Ovary (tissue), 9 donors: Measurements from ENCODE around the gene MRPL22. TPM values are rescaled to one million over a fixed set of nuclear protein-coding genes. Genes with fewer than 3 reads are reported as not detected.

Source experiments
- DNase-seq, 5 donors: peaks; one replicate each; pipeline ENCODE4 v3.0.0-alpha.2; 2019 to 2020
- H3K27ac ChIP-seq, 2 donors: fragments of 200-600 bp; one replicate each; pipeline versions ENCODE4 v1.5.1 to v1.8.0; 2019 to 2022
- H3K27me3 ChIP-seq: fragments of 200-600 bp; one replicate; pipeline ENCODE4 v1.8.0; 2022
- H3K36me3 ChIP-seq: fragments of 200-600 bp; sonication (generic); one replicate; pipeline ENCODE4 v1.5.1; 2019
- H3K4me1 ChIP-seq: one replicate; pipeline ENCODE4 v1.8.1; 2013; ENCODE audit warnings: mild to moderate bottlenecking, moderate library complexity; ENCODE audit not compliant: insufficient read depth
- H3K4me3 ChIP-seq: fragments of 200-600 bp; sonication (generic); one replicate; pipeline ENCODE4 v1.5.1; 2017
- H3K9me3 ChIP-seq, 2 donors: fragments of 200-600 bp in 1 of 2; sonication (generic) in 1 of 2; one replicate each; pipeline versions ENCODE4 v1.5.1 to v1.8.1; 2013 to 2019; ENCODE audit warnings: mild to moderate bottlenecking in 1 of 2, moderate library complexity in 1 of 2
- EP300 ChIP-seq: sonication (generic); formaldehyde crosslinking; IDR thresholded peaks from one replicate; pipeline ENCODE4 v1.6.1; 2017; ENCODE audit warnings: antibody characterized with exemption
- POLR2A ChIP-seq: fragments of 450-650 bp; IDR thresholded peaks from one replicate; pipeline ENCODE4 v1.6.1; 2017; ENCODE audit warnings: antibody characterized with exemption, mild to moderate bottlenecking, moderate library complexity
- WGBS, 3 donors: extraction: QIAGEN DNeasy Blood & Tissue Kit in 1 of 3; methylation state at CpG; one replicate each; pipeline versions ENCODE4 v1.1.5 to v1.1.7; 2013 to 2017; 5-methylcytosine and 5-hydroxymethylcytosine counted together
- intact Hi-C, 4 donors: fragments of 100-400 bp; cut with DNase I; formaldehyde crosslinking; loops; one replicate each; pipeline versions ENCODE4 v1.11.0 to v1.15.1; 2022 to 2023
- polyA plus RNA-seq, 2 donors: library from polyadenylated mRNA; stranded (reverse); fragments of 200-250 nt in 1 of 2; fragments of 350-450 nt in 1 of 2; fragmentation: Illumina TruSeq in 1 of 2; extraction: RNeasy Lipid Tissue Mini Kit (QIAGEN cat#74804) in 1 of 2; gene quantifications; one replicate each; pipeline ENCODE4 v1.2.3, GENCODE V29; 2013 to 2014
- total RNA-seq, 7 donors: library from RNA; depleted of rRNA in 2 of 7; stranded (reverse); fragments of >200 nt in 2 of 7; fragmentation: NEBNext Ultra II Directional in 3 of 7; extraction: Animal tissue kit (Norgen Biotek cat#: 25700) in 3 of 7; gene quantifications; one replicate each; pipeline versions ENCODE4 v1.1.0 to v1.2.4, GENCODE V29; 2016 to 2023
- TF ChIP-seq, protein P1 (sequence below), 3 donors: fragments of 450-650 bp in 2 of 3; fragments of 200-600 bp in 1 of 3; IDR thresholded peaks; one replicate each; pipeline versions ENCODE4 v1.5.1 to v1.8.0; 2016 to 2022; ENCODE audit warnings: antibody characterized with exemption in 3 of 3, mild to moderate bottlenecking in 1 of 3
- donor health status: DM: no; HTN: no; CAD: no; lungs with moderate emphysema.
- donor health status: DM: no; HTN: no; CAD: no.
- donor health status: Bipolar disorder and iron deficiency.
- donor health status: DM: yes; HTN: yes; CAD: no.
- donor health status: DM: no; HTN: no; CAD: no.
- donor health status: DM: yes; HTN: yes; CAD: no.

MRPL22 gene
- total and polyA plus RNA-seq, 9 donors = 21.4 to 54.6 (median 38.1) TPM

DNA sequence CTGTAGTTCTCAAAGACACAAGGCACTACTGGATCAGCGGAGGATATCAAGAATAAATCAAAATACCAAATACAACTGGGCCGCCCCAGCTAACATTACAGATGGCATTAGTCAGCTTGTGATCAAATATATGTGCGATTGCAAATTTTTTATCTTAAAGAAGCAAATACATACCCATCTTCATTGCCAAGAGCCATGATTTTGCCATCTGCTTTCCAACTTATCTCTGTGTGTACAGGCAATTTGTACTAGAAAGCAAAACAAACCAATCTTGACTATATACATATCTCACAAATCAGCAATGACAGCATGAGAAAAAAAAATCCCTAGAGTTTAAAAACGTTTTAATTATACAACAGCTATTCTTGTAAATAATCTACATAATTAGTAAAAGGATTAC lies 23.1 kb upstream of the MRPL22 start:
- Histone ChIP-seq H3K4me1 (no peaks in the 10 kb centered on the region), H3K36me3 (no peaks in the 10 kb centered on the region), H3K27me3 (no peaks in the 10 kb centered on the region), H3K9me3 (no peaks in the 10 kb centered on the region), H3K4me3 (no peak overlapping the region), H3K27ac (no peak overlapping the region)
- no peak for TF ChIP-seq POLR2A
- no peak for TF ChIP-seq EP300
- TF ChIP-seq, protein P1, sequence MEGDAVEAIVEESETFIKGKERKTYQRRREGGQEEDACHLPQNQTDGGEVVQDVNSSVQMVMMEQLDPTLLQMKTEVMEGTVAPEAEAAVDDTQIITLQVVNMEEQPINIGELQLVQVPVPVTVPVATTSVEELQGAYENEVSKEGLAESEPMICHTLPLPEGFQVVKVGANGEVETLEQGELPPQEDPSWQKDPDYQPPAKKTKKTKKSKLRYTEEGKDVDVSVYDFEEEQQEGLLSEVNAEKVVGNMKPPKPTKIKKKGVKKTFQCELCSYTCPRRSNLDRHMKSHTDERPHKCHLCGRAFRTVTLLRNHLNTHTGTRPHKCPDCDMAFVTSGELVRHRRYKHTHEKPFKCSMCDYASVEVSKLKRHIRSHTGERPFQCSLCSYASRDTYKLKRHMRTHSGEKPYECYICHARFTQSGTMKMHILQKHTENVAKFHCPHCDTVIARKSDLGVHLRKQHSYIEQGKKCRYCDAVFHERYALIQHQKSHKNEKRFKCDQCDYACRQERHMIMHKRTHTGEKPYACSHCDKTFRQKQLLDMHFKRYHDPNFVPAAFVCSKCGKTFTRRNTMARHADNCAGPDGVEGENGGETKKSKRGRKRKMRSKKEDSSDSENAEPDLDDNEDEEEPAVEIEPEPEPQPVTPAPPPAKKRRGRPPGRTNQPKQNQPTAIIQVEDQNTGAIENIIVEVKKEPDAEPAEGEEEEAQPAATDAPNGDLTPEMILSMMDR (IDR thresholded peaks at IDR 0.05) = no peak
- intact Hi-C loops = no loop called here
- no peak for DNase-seq
- WGBS, 3 donors = 26 to 60% (median 44%) methylated on average over 4 of the region's 4 CpGs

GRCh38 chr5:154923441-154924430 lies 17.1 kb upstream of the MRPL22 start:
- H3K4me3 ChIP-seq = no peak overlapping the region
- H3K27me3 ChIP-seq = no peaks in the 10 kb centered on the region
- no peaks in the 10 kb centered on the region for H3K9me3 ChIP-seq
- intact Hi-C loops = no loop called here
- no peaks in the 10 kb centered on the region for H3K36me3 ChIP-seq
- no peaks in the 10 kb centered on the region for H3K4me1 ChIP-seq
- no peak overlapping the region for H3K27ac ChIP-seq
- 88 to 91% (median 91%) methylated on average over 7 of the region's 7 CpGs for WGBS, 3 donors
- TF ChIP-seq POLR2A = no peak
- no peak for TF ChIP-seq EP300
- TF ChIP-seq, protein P1 (IDR thresholded peaks at IDR 0.05) = no peak
- DNase-seq = no peak

GRCh38 chr5:154933537-154933936 lies 7.3 kb upstream of the MRPL22 start:
- intact Hi-C loops = loop anchor here in 1 of 4 donors (10.0 kb wide), 1 partner anchor 69 kb away; no protein-coding TSS in a partner anchor
- Histone ChIP-seq H3K27me3 (no peaks in the 10 kb centered on the region), H3K4me1 (peaks cover 5% of the 10 kb centered on the region), H3K36me3 (no peaks in the 10 kb centered on the region), H3K4me3 (no peak overlapping the region), H3K9me3 (no peaks in the 10 kb centered on the region), H3K27ac (no peak overlapping the region)
- TF ChIP-seq, protein P1 (IDR thresholded peaks at IDR 0.05) = no peak
- DNase-seq = no peak
- WGBS, 3 donors = 85 to 89% (median 86%) methylated on average over 3 of the region's 3 CpGs

DNA sequence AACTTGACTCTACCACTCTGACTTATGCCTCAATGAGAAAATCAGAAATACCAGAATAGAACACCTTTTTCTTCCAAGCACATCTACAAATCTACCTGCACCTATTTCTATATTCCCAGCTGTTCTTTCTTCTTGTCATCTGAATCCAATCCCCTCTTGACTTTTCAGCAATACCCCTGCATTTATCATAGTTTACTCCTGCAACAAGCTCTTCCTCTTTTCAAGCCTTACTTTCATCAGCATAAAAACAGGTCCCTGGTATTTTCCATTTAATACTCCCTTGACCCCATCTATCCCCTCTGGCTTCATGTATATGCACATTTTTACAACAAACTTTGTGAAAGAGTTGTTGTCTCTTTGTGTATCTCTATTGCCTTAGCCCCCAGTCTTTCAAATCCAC lies 6.0 kb upstream of the MRPL22 start:
- H3K9me3 ChIP-seq = no peaks in the 10 kb centered on the region
- H3K4me3 ChIP-seq = no peak overlapping the region
- intact Hi-C loops = loop anchor here in 1 of 4 donors (10.0 kb wide), 1 partner anchor 70 kb away; no protein-coding TSS in a partner anchor
- no peaks in the 10 kb centered on the region for H3K36me3 ChIP-seq
- no peaks in the 10 kb centered on the region for H3K27me3 ChIP-seq
- H3K4me1 ChIP-seq = peaks cover 5% of the 10 kb centered on the region
- H3K27ac ChIP-seq = no peak overlapping the region
- DNase-seq = no peak
- no peak for TF ChIP-seq EP300
- no peak for TF ChIP-seq POLR2A
- TF ChIP-seq, protein P1 (IDR thresholded peaks at IDR 0.05) = no peak
